CD4-positive, alpha-beta T cell treated with Interleukin-17A for 1 hour (primary cell): ENCODE data around the gene COA4.

Experiments
- DNase-seq: peaks from one replicate; pipeline ENCODE4 v3.0.0-alpha.2; 2020

Gene COA4

GRCh38 chr11:73862986-73863385 is 13.7 kb downstream of the COA4 start:
- DNase-seq: no peak

GRCh38 chr11:73860202-73860601 is 16.4 kb downstream of the COA4 start:
- no peak for DNase-seq

GRCh38 chr11:73859671-73860070 is 17.0 kb downstream of the COA4 start:
- no peak for DNase-seq

- no peak for DNase-seq
Observed at GRCh38 chr11:73856031-73856567, 20.5 kb downstream of the COA4 start.

- DNase-seq: no peak
Observed at GRCh38 chr11:73854680-73855079, 22.0 kb downstream of the COA4 start.

GRCh38 chr11:73852049-73852448 is 24.6 kb downstream of the COA4 start:
- no peak for DNase-seq

- DNase-seq: no peak
Observed at GRCh38 chr11:73851046-73851764, 25.4 kb downstream of the COA4 start.

GRCh38 chr11:73839123-73839457 is 37.6 kb downstream of the COA4 start:
- no peak for DNase-seq

- DNase-seq: no peak
Observed at GRCh38 chr11:73838443-73839122, 38.1 kb downstream of the COA4 start.

GRCh38 chr11:73833067-73833466 is 43.6 kb downstream of the COA4 start:
- no peak for DNase-seq

GRCh38 chr11:73830261-73830660 is 46.4 kb downstream of the COA4 start:
- no peak for DNase-seq
